Measurements from ENCODE around the gene VGLL3.

GRCh38 chr3:86998569-86998968 is 7.6 kb upstream of the VGLL3 start:
- TF ChIP-seq CTCF (conservative IDR thresholded peaks at IDR 0.05) = no peak
- TF ChIP-seq ZFX (IDR thresholded peaks at IDR 0.05) = no peak
